Spleen (tissue), 13 donors: ENCODE results near the gene SYDE2. TPM values are rescaled to one million over a fixed set of nuclear protein-coding genes. Genes with fewer than 3 reads are reported as not detected.
"Not testable (repeated sequence)": the region's sequence is repeated elsewhere in the genome, so short reads cannot be mapped to it uniquely, and the experiment has no call there.

Experiments used
- DNase-seq: peaks from one replicate; pipeline ENCODE4 v3.0.0-alpha.2; 2020
- H3K27ac ChIP-seq, 8 donors: fragments of 200-600 bp; sonication (generic) in 7 of 8; 1 replicate in 4 of 8; 2 replicates in 4 of 8; pipeline versions ENCODE4 v1.5.0 to v1.8.0; 2016 to 2021; ENCODE audit warnings: inconsistent platforms in 4 of 8, mild to moderate bottlenecking in 4 of 8, moderate library complexity in 1 of 8
- H3K27me3 ChIP-seq, 7 donors: fragments of 200-600 bp; sonication (generic) in 6 of 7; replicated peaks in 1 of 7; 1 replicate in 4 of 7; 2 replicates in 3 of 7; pipeline versions ENCODE4 v1.5.0 to v1.8.0; 2016 to 2021; ENCODE audit warnings: inconsistent platforms in 3 of 7, mild to moderate bottlenecking in 1 of 7
- H3K36me3 ChIP-seq, 6 donors: fragments of 200-600 bp; sonication (generic) in 5 of 6; 1 replicate in 4 of 6; 2 replicates in 2 of 6; pipeline versions ENCODE4 v1.5.0 to v1.8.0; 2016 to 2021; ENCODE audit warnings: inconsistent platforms in 2 of 6
- H3K4me1 ChIP-seq, 6 donors: fragments of 200-600 bp; sonication (generic) in 5 of 6; 1 replicate in 3 of 6; 2 replicates in 3 of 6; pipeline versions ENCODE4 v1.5.0 to v1.8.0; 2016 to 2021; ENCODE audit warnings: inconsistent platforms in 3 of 6
- H3K4me3 ChIP-seq, 8 donors: fragments of 200-600 bp; sonication (generic) in 7 of 8; 1 replicate in 4 of 8; 2 replicates in 4 of 8; pipeline versions ENCODE4 v1.5.0 to v1.8.0; 2016 to 2021; ENCODE audit warnings: inconsistent platforms in 4 of 8, mild to moderate bottlenecking in 4 of 8, moderate library complexity in 2 of 8
- H3K9me3 ChIP-seq, 8 donors: fragments of 200-600 bp; sonication (generic) in 7 of 8; 1 replicate in 4 of 8; 2 replicates in 4 of 8; pipeline versions ENCODE4 v1.5.0 to v1.8.0; 2016 to 2021; ENCODE audit warnings: inconsistent platforms in 4 of 8
- POLR2A ChIP-seq, 3 donors: fragments of 450-650 bp; IDR thresholded peaks; one replicate each; pipeline ENCODE4 v1.5.1; 2017; ENCODE audit warnings: antibody characterized with exemption in 3 of 3, mild to moderate bottlenecking in 1 of 3
- POLR2AphosphoS5 ChIP-seq, 3 donors: sonication (generic); formaldehyde crosslinking; IDR thresholded peaks; one replicate each; pipeline ENCODE4 v1.5.1; 2017; ENCODE audit warnings: antibody characterized with exemption in 3 of 3
- WGBS, 5 donors: extraction: QIAGEN DNeasy Blood & Tissue Kit in 3 of 5; methylation state at CpG; one replicate each; pipeline versions ENCODE4 v1.1.5 to v1.1.7; 2013 to 2018; 5-methylcytosine and 5-hydroxymethylcytosine counted together
- intact Hi-C: fragments of 100-400 bp; cut with DNase I; formaldehyde crosslinking; loops from one replicate; pipeline ENCODE4 v1.15.0; 2023; ENCODE audit warnings: low total_unique reads
- long read RNA-seq, 2 donors: transcript quantifications; one replicate each; lab custom pipeline, GENCODE V29; 2026
- polyA plus RNA-seq, 3 donors: library from polyadenylated mRNA; stranded (reverse); fragments of 200-250 nt; gene quantifications; one replicate each; pipeline ENCODE4 v1.2.1, GENCODE V29; 2013
- total RNA-seq, 7 donors: library from RNA; depleted of rRNA in 3 of 7; stranded (reverse); fragments of >200 nt in 3 of 7; fragmentation: NEBNext Ultra II Directional in 4 of 7; extraction: Animal tissue kit (Norgen Biotek cat#: 25700) in 4 of 7; gene quantifications; one replicate each; pipeline versions ENCODE4 v1.1.0 to v1.2.1, GENCODE V29; 2016 to 2021
- TF ChIP-seq, protein P1 (sequence below), 11 experiments: fragments of 200-600 bp in 7 of 11; fragments of 450-650 bp in 4 of 11; sonication (generic) in 4 of 11; IDR thresholded peaks in 8 of 11; conservative IDR thresholded peaks in 3 of 11; 1 replicate in 7 of 11; 2 replicates in 4 of 11; pipeline versions ENCODE4 v1.4.0 to v1.8.0; 2016 to 2021; ENCODE audit warnings: antibody characterized with exemption in 11 of 11, inconsistent platforms in 4 of 11, mild to moderate bottlenecking in 1 of 11
- donor health status: healthy with polysubstance abuse.
- donor health status: DM: no; HTN: no; CAD: no; lungs with moderate emphysema.
- donor health status: DM: no; HTN: no; CAD: no.
- donor health status: Bipolar disorder and iron deficiency.
- donor health status: healthy.
- donor health status: DM: no; HTN: no; CAD: no.
- donor health status: DM: yes; HTN: yes; CAD: no.

Gene SYDE2, protein sequence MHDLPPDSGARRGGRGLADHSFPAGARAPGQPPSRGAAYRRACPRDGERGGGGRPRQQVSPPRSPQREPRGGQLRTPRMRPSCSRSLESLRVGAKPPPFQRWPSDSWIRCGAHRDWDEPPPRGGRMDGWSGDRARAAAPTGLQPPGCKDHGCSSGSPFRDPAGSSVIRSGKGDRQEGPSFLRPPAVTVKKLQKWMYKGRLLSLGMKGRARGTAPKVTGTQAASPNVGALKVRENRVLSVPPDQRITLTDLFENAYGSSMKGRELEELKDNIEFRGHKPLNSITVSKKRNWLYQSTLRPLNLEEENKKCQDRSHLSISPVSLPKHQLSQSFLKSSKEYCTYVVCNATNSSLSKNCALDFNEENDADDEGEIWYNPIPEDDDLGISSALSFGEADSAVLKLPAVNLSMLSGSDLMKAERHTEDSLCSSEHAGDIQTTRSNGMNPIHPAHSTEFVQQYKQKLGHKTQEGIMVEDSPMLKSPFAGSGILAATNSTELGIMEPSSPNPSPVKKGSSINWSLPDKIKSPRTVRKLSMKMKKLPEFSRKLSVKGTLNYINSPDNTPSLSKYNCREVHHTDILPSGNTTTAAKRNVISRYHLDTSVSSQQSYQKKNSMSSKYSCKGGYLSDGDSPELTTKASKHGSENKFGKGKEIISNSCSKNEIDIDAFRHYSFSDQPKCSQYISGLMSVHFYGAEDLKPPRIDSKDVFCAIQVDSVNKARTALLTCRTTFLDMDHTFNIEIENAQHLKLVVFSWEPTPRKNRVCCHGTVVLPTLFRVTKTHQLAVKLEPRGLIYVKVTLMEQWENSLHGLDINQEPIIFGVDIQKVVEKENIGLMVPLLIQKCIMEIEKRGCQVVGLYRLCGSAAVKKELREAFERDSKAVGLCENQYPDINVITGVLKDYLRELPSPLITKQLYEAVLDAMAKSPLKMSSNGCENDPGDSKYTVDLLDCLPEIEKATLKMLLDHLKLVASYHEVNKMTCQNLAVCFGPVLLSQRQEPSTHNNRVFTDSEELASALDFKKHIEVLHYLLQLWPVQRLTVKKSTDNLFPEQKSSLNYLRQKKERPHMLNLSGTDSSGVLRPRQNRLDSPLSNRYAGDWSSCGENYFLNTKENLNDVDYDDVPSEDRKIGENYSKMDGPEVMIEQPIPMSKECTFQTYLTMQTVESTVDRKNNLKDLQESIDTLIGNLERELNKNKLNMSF
- total RNA-seq = 1 to 10 TPM; 1.7 to 3.6 (median 3.1) TPM
- polyA plus RNA-seq = under 1 TPM; 0.09 to 0.35 (median 0.22) TPM
- long read RNA-seq, donor 1, full-length matches to known transcripts = 1 of 1 reads
- long read RNA-seq, donor 1, partial matches to known transcripts = 0 of 1 reads
- long read RNA-seq, donor 1, other reads (novel, unspliced or antisense) = 0 of 1 reads
- long read RNA-seq, donor 2 = 0 reads

DNA sequence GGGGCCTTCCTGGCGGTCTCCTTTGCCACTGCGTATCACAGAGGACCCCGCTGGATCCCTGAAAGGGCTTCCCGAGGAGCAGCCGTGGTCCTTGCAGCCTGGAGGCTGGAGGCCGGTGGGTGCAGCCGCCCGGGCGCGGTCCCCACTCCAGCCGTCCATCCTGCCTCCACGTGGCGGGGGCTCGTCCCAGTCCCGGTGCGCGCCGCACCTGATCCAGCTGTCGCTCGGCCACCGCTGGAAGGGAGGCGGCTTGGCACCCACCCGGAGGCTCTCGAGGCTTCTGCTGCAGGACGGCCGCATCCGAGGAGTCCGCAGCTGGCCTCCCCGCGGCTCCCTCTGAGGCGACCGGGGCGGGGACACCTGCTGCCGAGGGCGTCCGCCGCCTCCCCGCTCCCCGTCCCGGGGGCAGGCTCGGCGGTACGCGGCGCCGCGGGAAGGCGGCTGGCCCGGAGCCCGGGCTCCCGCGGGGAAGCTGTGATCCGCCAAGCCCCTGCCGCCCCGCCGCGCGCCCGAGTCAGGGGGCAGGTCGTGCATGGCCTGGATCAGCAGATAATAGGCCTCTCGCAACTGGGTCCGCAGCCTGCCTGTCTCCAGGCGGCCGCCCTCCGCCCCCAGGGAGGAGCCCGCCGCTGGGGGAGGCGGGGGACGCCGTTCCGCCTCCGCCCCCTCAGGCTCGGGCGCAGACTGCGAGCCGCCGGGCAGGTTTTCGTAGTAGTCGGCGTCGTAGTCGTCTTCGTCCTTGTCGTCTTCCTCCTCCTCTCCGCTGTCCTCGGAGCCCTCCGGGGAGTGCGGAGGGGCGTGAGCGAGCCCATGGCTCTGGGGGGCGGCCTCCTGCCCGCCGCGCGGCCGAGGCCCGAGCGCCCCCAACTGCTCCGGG is at the start of gene SYDE2:
SYDE2 (minus strand) TSS at position 554 of the 877 bp plus-strand sequence; CDS start at position 534, 20 bp downstream.
- intact Hi-C loops = no loop called here
- Histone ChIP-seq H3K27me3 (peaks cover 0 to 67% (median 44%) of the 10 kb centered on the region in 7 donors), H3K4me1 (peaks cover 3 to 46% (median 25%) of the 10 kb centered on the region in 6 donors), H3K9me3 (no peaks in the 10 kb centered on the region), H3K4me3 (peak within 1 kb of the TSS; percentile 50 to 91 (median 75)), H3K27ac (peak within 1 kb of the TSS; percentile 77 to 94 (median 90)), H3K36me3 (no peaks in the 10 kb centered on the region)
- 0 to 1% (median 0%) methylated on average over 42 to 99 of the region's 99 CpGs for WGBS, 5 donors
- DNase-seq = peak; percentile 93
- TF ChIP-seq, protein P1, sequence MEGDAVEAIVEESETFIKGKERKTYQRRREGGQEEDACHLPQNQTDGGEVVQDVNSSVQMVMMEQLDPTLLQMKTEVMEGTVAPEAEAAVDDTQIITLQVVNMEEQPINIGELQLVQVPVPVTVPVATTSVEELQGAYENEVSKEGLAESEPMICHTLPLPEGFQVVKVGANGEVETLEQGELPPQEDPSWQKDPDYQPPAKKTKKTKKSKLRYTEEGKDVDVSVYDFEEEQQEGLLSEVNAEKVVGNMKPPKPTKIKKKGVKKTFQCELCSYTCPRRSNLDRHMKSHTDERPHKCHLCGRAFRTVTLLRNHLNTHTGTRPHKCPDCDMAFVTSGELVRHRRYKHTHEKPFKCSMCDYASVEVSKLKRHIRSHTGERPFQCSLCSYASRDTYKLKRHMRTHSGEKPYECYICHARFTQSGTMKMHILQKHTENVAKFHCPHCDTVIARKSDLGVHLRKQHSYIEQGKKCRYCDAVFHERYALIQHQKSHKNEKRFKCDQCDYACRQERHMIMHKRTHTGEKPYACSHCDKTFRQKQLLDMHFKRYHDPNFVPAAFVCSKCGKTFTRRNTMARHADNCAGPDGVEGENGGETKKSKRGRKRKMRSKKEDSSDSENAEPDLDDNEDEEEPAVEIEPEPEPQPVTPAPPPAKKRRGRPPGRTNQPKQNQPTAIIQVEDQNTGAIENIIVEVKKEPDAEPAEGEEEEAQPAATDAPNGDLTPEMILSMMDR (IDR thresholded peaks at IDR 0.05 in 8 of 11, conservative IDR thresholded peaks at IDR 0.05 in 3 of 11) = no peak
- TF ChIP-seq POLR2A (IDR thresholded peaks at IDR 0.05) (peak in 1 of 3 donors; percentile 25), POLR2AphosphoS5 (IDR thresholded peaks at IDR 0.05) (peak; percentile 83 to 87 (median 86))

DNA sequence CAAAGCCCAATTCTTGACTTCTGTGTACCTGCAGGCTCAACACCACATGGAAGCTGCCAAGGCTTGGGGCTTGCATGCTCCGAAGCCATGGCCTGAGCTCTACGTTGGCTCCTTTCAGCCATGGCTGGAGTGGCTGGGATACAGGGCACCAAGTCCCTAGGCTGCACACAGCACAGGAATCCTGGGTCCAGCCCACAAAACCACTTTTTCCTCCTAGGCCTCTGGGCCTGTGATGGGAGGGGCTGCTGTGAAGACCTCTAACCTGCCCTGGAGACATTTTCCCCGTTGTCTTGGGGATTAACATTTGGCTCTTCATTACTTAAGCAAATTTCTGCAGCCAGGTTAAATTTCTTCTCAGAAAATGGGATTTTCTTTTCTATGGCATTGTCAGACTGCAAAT is 48.2 kb upstream of the SYDE2 start:
- intact Hi-C loops, H3K9me3 ChIP-seq, H3K27me3 ChIP-seq, DNase-seq, H3K4me3 ChIP-seq, H3K27ac ChIP-seq: not testable (repeated sequence)
- WGBS, 5 donors = 78 to 95% (median 86%) methylated on average over 3 of the region's 3 CpGs
- peaks cover 0 to 39% (median 13%) of the 10 kb centered on the region in 6 donors for H3K36me3 ChIP-seq
- H3K4me1 ChIP-seq = peaks cover 4 to 18% (median 8%) of the 10 kb centered on the region in 6 donors
- TF ChIP-seq, protein P1 (IDR thresholded peaks at IDR 0.05 in 8 of 11, conservative IDR thresholded peaks at IDR 0.05 in 3 of 11) = peak in 1 of 11 experiments; percentile 4

DNA sequence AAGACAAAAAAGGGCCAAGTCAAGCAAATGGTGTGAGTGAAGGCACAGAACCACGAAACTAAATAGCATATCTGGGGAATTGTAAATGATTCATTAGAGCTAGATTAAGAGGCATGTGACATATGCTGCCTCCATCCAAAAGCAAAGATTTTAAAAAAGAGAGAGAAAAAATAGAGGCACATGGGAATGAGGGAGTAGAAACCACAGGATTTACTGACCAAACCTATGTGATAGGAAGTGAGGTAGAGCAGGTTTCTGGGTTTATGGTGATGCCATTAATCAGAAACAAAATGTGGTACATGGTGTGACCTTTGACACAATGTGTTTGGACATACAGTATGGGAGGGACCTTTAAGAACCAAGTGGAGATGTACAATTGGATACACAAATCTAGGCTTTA is 45.1 kb upstream of the SYDE2 start:
- Histone ChIP-seq H3K36me3 (peaks cover 0 to 8% (median 4%) of the 10 kb centered on the region in 6 donors), H3K4me1 (peaks cover 0 to 2% (median 0%) of the 10 kb centered on the region in 6 donors), H3K27ac (no peak overlapping the region), H3K27me3 (no peaks in the 10 kb centered on the region), H3K4me3 (no peak overlapping the region), H3K9me3 (peaks cover 0 to 9% (median 2%) of the 10 kb centered on the region in 8 donors)
- no peak for TF ChIP-seq POLR2A (IDR thresholded peaks at IDR 0.05)
- TF ChIP-seq, protein P1 (IDR thresholded peaks at IDR 0.05 in 8 of 11, conservative IDR thresholded peaks at IDR 0.05 in 3 of 11) = no peak
- no peak for TF ChIP-seq POLR2AphosphoS5 (IDR thresholded peaks at IDR 0.05)
- no peak for DNase-seq
- intact Hi-C loops = no loop called here
- WGBS, 5 donors = 74 to 94% (median 89%) methylated on average over 1 of the region's 1 CpG
